GM12878 (cell line): ENCODE data around the gene LSMEM2. TPM values are rescaled to one million over a fixed set of nuclear protein-coding genes. Genes with fewer than 3 reads are reported as not detected.

Experiments used
- ATAC-seq: fragments of 200-7000 bp; cut with Tn5 transposase; 3 replicates; pipeline ENCODE4 v1.9.1; 2020; ENCODE audit warnings: mild to moderate bottlenecking, moderate library complexity
- BruUV-seq: library from RNA; stranded (reverse); fragments of 400-500 nt; replicated peaks from 2 replicates; lab custom pipeline; 2021; lab: Mats Ljungman, UMichigan
- CTCF ChIA-PET: fragments of 300-600 bp; sonication (Branson Sonifier 250); formaldehyde crosslinking; extraction: SDS; loops from one replicate; lab custom pipeline; 2021; ENCODE audit warnings: inconsistent platforms; lab: Yijun Ruan, JAX
- POLR2A ChIA-PET: fragments of 350-600 bp; formaldehyde crosslinking; extraction: SDS; loops from one replicate; lab custom pipeline; 2021; ENCODE audit warnings: inconsistent platforms; lab: Charles Lee
- RAD21 ChIA-PET: fragments of 300-600 bp; sonication (Branson Sonifier 250); formaldehyde crosslinking; loops from one replicate; lab custom pipeline; 2023; ENCODE audit warnings: antibody characterized with exemption; ENCODE audit not compliant: unreplicated experiment; lab: Charles Lee
- SMC1A ChIA-PET: fragments of 300-600 bp; sonication (Branson Sonifier 250); formaldehyde crosslinking; loops from one replicate; lab custom pipeline; 2023; ENCODE audit not compliant: unreplicated experiment, uncharacterized antibody; lab: Charles Lee
- DNase-seq: peaks from one replicate; pipeline ENCODE4 v3.0.0-alpha.2; 2011; ENCODE audit warnings: low read depth, low spot score
- FAIRE-seq: peaks from 3 replicates; lab custom pipeline; 2011; peaks lifted over from hg19 to GRCh38; lab: Jason Lieb, UNC
- H2AFZ ChIP-seq: 2 replicates; pipeline ENCODE4 v1.6.0; 2011; ENCODE audit warnings: low read depth, low read length, control low read depth; ENCODE audit not compliant: control insufficient read depth
- H3K27ac ChIP-seq: 2 replicates; pipeline ENCODE4 v1.5.1; 2011; ENCODE audit warnings: control low read depth; ENCODE audit not compliant: control insufficient read depth, insufficient read depth
- H3K27me3 ChIP-seq, 2 experiments: replicated peaks in 1 of 2; 2 replicates each; pipeline versions ENCODE4 v1.6.0 to v1.6.1; 2011; ENCODE audit warnings: low read length in 1 of 2; ENCODE audit not compliant: control insufficient read depth in 2 of 2, insufficient read depth in 2 of 2
- H3K36me3 ChIP-seq, 2 experiments: 2 replicates each; pipeline ENCODE4 v1.5.1; 2011; ENCODE audit warnings: low read length in 1 of 2; ENCODE audit not compliant: control insufficient read depth in 2 of 2, insufficient read depth in 2 of 2
- H3K4me1 ChIP-seq: 2 replicates; pipeline ENCODE4 v1.6.1; 2011; ENCODE audit warnings: mild to moderate bottlenecking, low read length, moderate library complexity, mixed read lengths; ENCODE audit not compliant: control insufficient read depth, insufficient read depth
- H3K4me2 ChIP-seq: 2 replicates; pipeline ENCODE4 v1.6.0; 2011; ENCODE audit warnings: control low read depth; ENCODE audit not compliant: control insufficient read depth, insufficient read depth
- H3K4me3 ChIP-seq: fragments of 200-600 bp; sonication (generic); 2 replicates; pipeline ENCODE4 v1.5.1; 2016
- H3K79me2 ChIP-seq: 2 replicates; pipeline ENCODE4 v1.6.0; 2011; ENCODE audit warnings: low read length; ENCODE audit not compliant: control insufficient read depth, insufficient read depth
- H3K9ac ChIP-seq: 2 replicates; pipeline ENCODE4 v1.8.0; 2011; ENCODE audit warnings: low read length, control low read depth, mixed read lengths; ENCODE audit not compliant: control insufficient read depth, insufficient read depth
- H3K9me3 ChIP-seq: replicated peaks from 3 replicates; pipeline ENCODE4 v1.5.1; 2011; ENCODE audit warnings: mild to moderate bottlenecking, low read length; ENCODE audit not compliant: control insufficient read depth, insufficient read depth
- H4K20me1 ChIP-seq: 2 replicates; pipeline ENCODE4 v1.6.0; 2011; ENCODE audit not compliant: control insufficient read depth, insufficient read depth
- BCL3 ChIP-seq: IDR thresholded peaks from 2 replicates; pipeline ENCODE4 v1.6.1; 2011; ENCODE audit warnings: borderline replicate concordance, low read depth, mild to moderate bottlenecking, moderate library complexity, low read length; ENCODE audit not compliant: insufficient read depth, poor library complexity, severe bottlenecking
- CBX5 ChIP-seq: sonication (generic); IDR thresholded peaks from 2 replicates; pipeline ENCODE4 v1.6.1; 2016; ENCODE audit warnings: low read depth, moderate library complexity, mild to moderate bottlenecking, inconsistent platforms
- CREB1 ChIP-seq: IDR thresholded peaks from 2 replicates; pipeline ENCODE4 v1.6.1; 2012; ENCODE audit warnings: low read depth, mild to moderate bottlenecking, inconsistent platforms
- CREM ChIP-seq: IDR thresholded peaks from 2 replicates; pipeline ENCODE4 v1.6.1; 2014; ENCODE audit warnings: antibody characterized with exemption, low read depth
- EED ChIP-seq: sonication (generic); IDR thresholded peaks from 2 replicates; pipeline ENCODE4 v1.6.1; 2016; ENCODE audit warnings: antibody characterized with exemption, low read depth
- EZH2 ChIP-seq: IDR thresholded peaks from 2 replicates; pipeline ENCODE4 v1.6.1; 2012; ENCODE audit warnings: low read depth, mild to moderate bottlenecking, control low read depth, inconsistent platforms, low read length, borderline replicate concordance; ENCODE audit not compliant: control insufficient read depth
- FOS ChIP-seq: IDR thresholded peaks from 3 replicates; pipeline ENCODE4 v1.6.1; 2011; ENCODE audit warnings: borderline replicate concordance; ENCODE audit not compliant: insufficient read length; ENCODE audit errors: extremely low read depth
- HDGF ChIP-seq: fragments of 450-650 bp; IDR thresholded peaks from 2 replicates; pipeline ENCODE4 v1.6.1; 2016; ENCODE audit warnings: antibody characterized with exemption
- IRF3 ChIP-seq: fragments of 450-650 bp; IDR thresholded peaks from 2 replicates; pipeline ENCODE4 v1.6.1; 2014; ENCODE audit warnings: mild to moderate bottlenecking
- KLF5 ChIP-seq: fragments of 450-650 bp; IDR thresholded peaks from 2 replicates; pipeline ENCODE4 v1.6.1; 2014; ENCODE audit warnings: mild to moderate bottlenecking; ENCODE audit not compliant: partially characterized antibody
- MTA3 ChIP-seq: IDR thresholded peaks from 2 replicates; pipeline ENCODE4 v1.6.1; 2012; ENCODE audit warnings: low read length, inconsistent platforms, borderline replicate concordance
- NFXL1 ChIP-seq: fragments of 450-650 bp; IDR thresholded peaks from 2 replicates; pipeline ENCODE4 v1.6.1; 2017; ENCODE audit warnings: antibody characterized with exemption, mild to moderate bottlenecking, borderline replicate concordance
- PAX8 ChIP-seq: fragments of 450-650 bp; IDR thresholded peaks from 2 replicates; pipeline ENCODE4 v1.6.1; 2017; ENCODE audit warnings: mild to moderate bottlenecking, moderate library complexity
- PKNOX1 ChIP-seq: fragments of 450-650 bp; IDR thresholded peaks from 2 replicates; pipeline ENCODE4 v1.6.1; 2016; ENCODE audit warnings: mild to moderate bottlenecking
- POLR2AphosphoS5 ChIP-seq: IDR thresholded peaks from 2 replicates; pipeline ENCODE4 v1.6.1; 2011; ENCODE audit warnings: mild to moderate bottlenecking, low read length, inconsistent platforms
- RB1 ChIP-seq: fragments of 450-650 bp; formaldehyde crosslinking; IDR thresholded peaks from 2 replicates; pipeline ENCODE4 v1.6.1; 2017; ENCODE audit warnings: mild to moderate bottlenecking, borderline replicate concordance
- RBBP5 ChIP-seq: fragments of 200-600 bp; sonication (generic); conservative IDR thresholded peaks from 2 replicates; pipeline ENCODE4 v1.6.1; 2016
- SMC3 ChIP-seq: IDR thresholded peaks from 2 replicates; pipeline ENCODE4 v1.6.1; 2011; ENCODE audit warnings: low read length, improper control_type of control experiment, borderline replicate concordance
- SP1 ChIP-seq: IDR thresholded peaks from one replicate; pipeline ENCODE4 v1.6.1; 2011; ENCODE audit warnings: low read depth, low read length
- ZBTB40 ChIP-seq: fragments of 450-650 bp; IDR thresholded peaks from 2 replicates; pipeline ENCODE4 v1.6.1; 2016; ENCODE audit warnings: mild to moderate bottlenecking, moderate library complexity, borderline replicate concordance
- WGBS: methylation state at CpG from one replicate; pipeline ENCODE4 v1.1.6; 2016; ENCODE audit warnings: low lambda C conversion rate; ENCODE audit not compliant: insufficient replicate concordance, insufficient coverage; ENCODE audit errors: missing lambda C conversion rate; 5-methylcytosine and 5-hydroxymethylcytosine counted together
- in situ Hi-C: fragments of 300-500 bp; cut with MboI; formaldehyde crosslinking; loops from 9 replicates; pipeline ENCODE4 v1.14.3; 2018; ENCODE audit warnings: mixed read lengths
- intact Hi-C: fragments of 100-400 bp; cut with micrococcal nuclease; formaldehyde crosslinking; loops from one replicate; pipeline ENCODE4 v1.14.2; 2022; ENCODE audit not compliant: unreplicated experiment
- polyA plus RNA-seq, 11 experiments: library from polyadenylated mRNA; depleted of rRNA in 4 of 11; unstranded in 6 of 11; stranded (reverse) in 5 of 11; fragments of >200 nt; fragmentation: Nextera tagmentation in 4 of 11; fragmentation: Illumina TruSeq in 1 of 11; extraction: Ambion mirVana in 4 of 11; extraction: Trizol in 1 of 11; gene quantifications; 1 replicate in 1 of 11; 2 replicates in 10 of 11; pipeline versions ENCODE4 v1.2.1 to v1.2.3, GENCODE V29; 2011 to 2016; ENCODE audit warnings: inconsistent platforms in 2 of 11, missing spikeins in 2 of 11, low read depth in 1 of 11
- total RNA-seq, 4 experiments: library from RNA; depleted of rRNA in 3 of 4; stranded (reverse); fragments of >200 nt in 3 of 4; fragmentation: Illumina TruSeq in 1 of 4; extraction: Trizol in 1 of 4; gene quantifications; 2 replicates each; pipeline versions ENCODE4 v1.2.1 to v1.2.3, GENCODE V29; 2013 to 2021

Gene LSMEM2
- total and polyA plus RNA-seq, 10 of the 15 experiments (the other 5 are each of a cell fraction or from before 2014, with no cell fraction given) = 0.17 TPM; not detected in 9

GRCh38 chr3:50294089-50294488, 15.2 kb downstream of the LSMEM2 start:
- ChIA-PET RAD21 (no interaction called here), POLR2A (no interaction called here), CTCF (no interaction called here), SMC1A (no interaction called here)
- in situ Hi-C loops = no loop called here
- no peak overlapping the region for H3K9ac ChIP-seq
- H3K36me3 ChIP-seq = peaks cover 0 to 11% of the 10 kb centered on the region in 2 experiments; a peak in 2 of 4 replicates
- no TSS peak for BruUV-seq
- no peak overlapping the region for H2AFZ ChIP-seq
- peaks cover 21% of the 10 kb centered on the region for H3K79me2 ChIP-seq
- H3K9me3 ChIP-seq = no peaks in the 10 kb centered on the region
- intact Hi-C loops = no loop called here
- no peak for ATAC-seq
- no peak overlapping the region for H3K27ac ChIP-seq
- peaks cover 7% of the 10 kb centered on the region for H3K4me1 ChIP-seq
- H3K4me2 ChIP-seq = no peak overlapping the region
- H3K4me3 ChIP-seq = no peak overlapping the region
- WGBS = 80% methylated on average over 4 of the region's 4 CpGs
- no peaks in the 10 kb centered on the region for H4K20me1 ChIP-seq
- FAIRE-seq = no peak
- TF ChIP-seq CBX5 (no peak), PAX8 (no peak), SP1 (no peak), KLF5 (no peak), EED (no peak), HDGF (no peak), FOS (no peak), ZBTB40 (no peak), MTA3 (no peak), PKNOX1 (no peak), CREB1 (no peak), NFXL1 (no peak), BCL3 (no peak), RB1 (no peak), SMC3 (no peak), POLR2AphosphoS5 (no peak), EZH2 (no peak), RBBP5 (no peak), IRF3 (no peak), CREM (no peak)
- DNase-seq = no peak
- no peaks in the 10 kb centered on the region for H3K27me3 ChIP-seq
